OCI-LY7 (cell line): ENCODE data around the gene TBX2.

ENCODE experiments used
- CTCF ChIP-seq: fragments of 200-600 bp; sonication (generic); conservative IDR thresholded peaks from 2 replicates; pipeline ENCODE4 v1.5.1; 2014; ENCODE audit warnings: mild to moderate bottlenecking, antibody characterized with exemption, low read length, moderate library complexity, mixed read lengths
- EZH2phosphoT487 ChIP-seq: fragments of 200-600 bp; sonication (generic); IDR thresholded peaks from 2 replicates; pipeline ENCODE4 v1.6.1; 2018; ENCODE audit warnings: low read depth, borderline replicate concordance, mild to moderate bottlenecking, mixed run types, antibody characterized with exemption, low read length, moderate library complexity, mixed read lengths

GRCh38 chr17:61363601-61364462 is 35.8 kb upstream of the TBX2 start:
- no peak for TF ChIP-seq CTCF
- TF ChIP-seq EZH2phosphoT487, result no peak
